GM18868 (cell line): ENCODE measurements around the gene AIRE.
"Not testable (repeated sequence)": the region's sequence is repeated elsewhere in the genome, so short reads cannot be mapped to it uniquely, and the experiment has no call there.

Source experiments
- ATAC-seq: cut with Tn5 transposase; IDR thresholded peaks from one replicate; pipeline ENCODE4 v1.9.1; 2021; ENCODE audit warnings: mild to moderate bottlenecking, moderate library complexity; ENCODE audit not compliant: unreplicated experiment

The AIRE gene

DNA sequence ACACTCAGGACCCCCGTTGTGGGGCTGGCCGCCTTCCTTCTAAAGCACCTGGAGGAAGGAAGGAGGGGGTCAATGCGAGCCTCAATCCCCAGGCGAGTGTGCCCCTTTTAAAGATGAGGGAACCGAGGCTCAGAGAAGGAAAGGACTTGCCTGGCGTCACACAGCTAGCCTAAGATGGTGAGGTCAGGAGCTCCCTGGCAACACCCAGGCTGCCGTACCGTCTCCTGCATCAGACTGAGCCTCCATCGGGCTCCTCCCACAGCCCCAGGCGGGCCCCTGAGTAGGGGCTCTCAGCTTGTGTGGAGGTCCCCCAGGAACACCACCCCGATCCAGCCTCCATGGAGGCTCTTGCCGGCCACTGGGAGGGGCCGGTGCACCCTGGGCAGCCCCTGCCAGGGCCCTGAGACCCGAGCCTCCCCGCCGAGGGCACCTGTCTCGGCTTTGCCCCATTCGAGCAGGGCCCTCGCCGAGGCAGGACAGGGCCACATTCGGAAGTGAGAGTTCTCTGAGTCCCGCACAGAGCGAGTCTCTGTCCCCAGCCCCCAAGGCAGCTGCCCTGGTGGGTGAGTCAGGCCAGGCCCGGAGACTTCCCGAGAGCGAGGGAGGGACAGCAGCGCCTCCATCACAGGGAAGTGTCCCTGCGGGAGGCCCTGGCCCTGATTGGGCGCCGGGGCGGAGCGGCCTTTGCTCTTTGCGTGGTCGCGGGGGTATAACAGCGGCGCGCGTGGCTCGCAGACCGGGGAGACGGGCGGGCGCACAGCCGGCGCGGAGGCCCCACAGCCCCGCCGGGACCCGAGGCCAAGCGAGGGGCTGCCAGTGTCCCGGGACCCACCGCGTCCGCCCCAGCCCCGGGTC, at the start of gene AIRE:
TSS of gene AIRE (plus strand) at position 739 of the 855 bp plus-strand sequence. CDS start 131 bp downstream, outside the sequence.
- no peak for ATAC-seq

DNA sequence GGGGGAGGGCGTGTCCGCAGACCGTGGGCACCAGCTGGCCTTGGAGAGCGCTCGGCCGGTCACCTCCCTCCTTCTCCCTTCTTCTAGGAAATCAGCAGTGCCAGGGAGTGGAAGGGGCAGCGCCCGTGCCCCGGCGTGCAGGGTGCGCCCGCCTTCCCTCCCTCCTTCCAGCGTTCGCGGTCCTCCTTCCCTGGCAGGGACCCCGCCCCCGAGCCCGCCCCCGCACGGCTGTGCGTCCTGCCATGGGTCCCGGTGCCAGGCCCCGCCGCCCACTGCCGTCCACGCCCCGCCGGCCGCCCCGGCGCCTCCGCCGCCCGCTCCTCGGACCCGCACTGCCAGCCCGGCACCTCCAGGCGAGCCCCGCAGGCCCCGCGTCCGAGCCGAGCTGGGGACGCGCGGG, 45.3 kb upstream of the AIRE start:
- not testable (repeated sequence) for ATAC-seq

DNA sequence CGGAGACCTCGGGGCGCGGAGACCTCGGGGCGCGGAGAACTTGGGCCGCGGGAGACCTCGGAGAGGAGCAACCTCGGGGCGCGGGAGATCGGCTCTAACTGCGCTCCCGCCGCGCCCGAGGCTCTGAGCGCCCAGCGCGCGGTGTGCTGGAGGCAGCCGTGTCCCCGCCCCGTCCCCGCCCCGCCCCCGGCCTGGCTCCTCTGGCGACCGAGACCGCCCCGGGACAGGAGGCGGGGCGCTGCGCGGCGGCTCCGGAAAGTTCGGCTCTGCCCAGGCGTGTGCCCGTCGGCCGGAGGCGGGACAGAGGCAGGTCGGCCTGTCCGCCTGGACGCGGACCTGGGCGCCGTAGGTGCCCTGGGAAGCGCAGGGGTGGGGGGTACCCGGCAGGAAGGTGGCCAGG, 44.8 kb upstream of the AIRE start, which contains the start of gene ICOSLG:
TSS of gene ICOSLG (minus strand) at position 102 of the 400 bp plus-strand sequence. CDS start 126 bp downstream, outside the sequence.
- ATAC-seq, result not testable (repeated sequence)

DNA sequence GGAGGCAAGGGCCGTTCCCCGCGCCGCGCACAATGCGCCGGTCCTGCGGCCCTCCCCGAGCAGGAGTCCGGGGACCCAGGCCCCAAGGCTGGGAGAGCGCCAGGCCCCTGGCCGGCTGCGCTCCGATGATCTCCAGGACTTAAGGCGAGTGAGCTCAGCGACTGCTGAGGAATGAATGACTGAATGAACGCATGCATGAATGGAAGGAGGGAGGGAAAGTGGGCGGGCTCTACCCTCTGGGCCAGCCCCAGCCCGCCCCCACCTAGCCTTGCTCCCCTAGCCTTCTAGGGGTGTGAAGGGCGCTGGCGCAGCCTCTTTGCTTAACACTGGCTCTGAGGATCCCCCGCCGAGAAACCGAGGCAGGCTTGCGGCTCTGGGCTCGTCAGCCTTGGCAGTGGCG, 44.4 kb upstream of the AIRE start:
- not testable (repeated sequence) for ATAC-seq

- peak; percentile 46 for ATAC-seq
These were observed 41.7 kb upstream of the AIRE start for GRCh38 chr21:44243980-44244379.

DNA sequence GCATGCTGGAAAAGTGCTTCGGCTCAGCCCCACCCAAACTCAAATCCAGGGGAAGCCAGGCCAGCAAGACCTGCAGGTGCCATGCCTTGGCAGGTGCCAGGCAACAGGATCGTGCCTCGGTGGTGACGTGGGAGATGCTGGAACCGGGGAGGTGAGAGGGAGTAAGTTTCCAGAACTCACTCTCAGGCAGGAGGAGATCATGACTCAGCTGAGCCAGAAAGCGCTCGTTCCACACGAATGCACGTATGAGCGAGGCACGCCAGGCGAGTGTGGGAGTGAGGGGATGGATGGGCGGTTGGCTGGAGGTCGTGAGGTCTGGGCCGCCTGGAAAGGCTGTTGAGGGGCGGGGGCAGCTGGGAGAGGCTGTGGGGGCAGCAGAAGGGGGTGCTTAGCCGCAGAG, 37.8 kb upstream of the AIRE start:
- ATAC-seq, result not testable (repeated sequence)

GRCh38 chr21:44249204-44250037, 36.3 kb upstream of the AIRE start:
- not testable (repeated sequence) for ATAC-seq

DNA sequence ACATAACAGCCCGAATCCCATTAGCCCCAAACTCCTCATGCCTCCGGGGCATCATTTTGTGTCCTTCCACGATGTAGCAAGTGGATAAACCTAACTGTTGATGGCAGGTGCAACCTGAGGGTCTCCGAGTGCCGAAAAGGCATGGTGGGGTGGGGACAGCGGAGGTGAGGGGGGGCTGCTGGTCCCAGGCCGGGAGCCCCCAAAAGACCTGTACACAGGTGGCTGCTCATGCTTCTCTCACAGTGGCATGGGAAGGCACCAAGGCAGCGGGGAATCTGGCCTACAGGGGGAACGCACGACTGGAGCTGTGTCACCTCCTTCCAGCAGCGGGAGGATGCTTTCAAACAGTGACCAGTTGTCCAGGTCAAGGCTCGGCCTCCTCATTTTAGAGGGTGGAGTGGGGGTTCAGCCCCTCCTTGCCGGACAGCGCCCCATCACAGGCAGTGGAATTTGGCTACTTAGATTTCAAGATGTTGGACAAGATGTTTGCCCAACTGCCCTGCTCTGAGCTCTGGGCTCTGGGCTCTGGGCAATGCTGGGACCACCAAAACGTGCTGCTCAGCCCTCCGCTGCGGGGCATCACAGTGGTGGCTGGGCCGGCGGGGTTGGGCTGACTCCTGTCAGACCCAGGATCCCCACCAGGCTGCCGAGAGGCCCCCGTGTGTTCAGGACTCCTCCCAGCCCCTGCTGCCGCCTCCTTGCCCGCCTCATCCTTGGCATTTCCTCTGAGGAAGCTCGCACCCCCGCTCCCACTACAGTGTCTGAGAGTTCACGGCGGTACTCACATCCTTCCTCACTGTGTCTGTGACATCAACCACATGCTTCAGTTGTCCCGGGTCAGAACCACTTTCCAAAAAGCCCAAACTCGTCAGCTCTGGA, 31.6 kb upstream of the AIRE start:
- ATAC-seq, result no peak

DNA sequence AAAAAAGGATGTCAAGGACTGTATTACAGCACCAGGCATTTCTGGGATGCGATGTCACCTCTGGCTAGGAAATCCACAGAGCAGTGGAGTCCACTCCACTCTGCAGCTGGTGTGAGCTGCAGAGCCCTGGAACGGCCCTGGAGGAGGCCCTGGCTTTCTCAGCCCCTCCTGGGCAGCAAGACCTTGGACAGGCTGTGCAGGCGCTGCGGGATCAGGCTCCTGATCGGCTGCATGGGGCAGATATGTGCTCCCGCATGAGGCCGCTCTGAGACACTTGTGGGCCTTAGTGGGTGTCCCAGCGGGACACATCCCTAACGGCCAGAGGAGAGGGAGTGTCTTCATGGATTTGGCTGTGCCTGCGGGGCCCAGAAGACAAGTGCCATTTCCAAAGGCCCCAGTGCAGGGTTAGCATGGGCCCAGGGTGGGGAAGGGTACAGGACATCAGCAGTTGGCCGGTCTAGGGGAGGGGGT, 30.1 kb upstream of the AIRE start:
- ATAC-seq, result no peak

DNA sequence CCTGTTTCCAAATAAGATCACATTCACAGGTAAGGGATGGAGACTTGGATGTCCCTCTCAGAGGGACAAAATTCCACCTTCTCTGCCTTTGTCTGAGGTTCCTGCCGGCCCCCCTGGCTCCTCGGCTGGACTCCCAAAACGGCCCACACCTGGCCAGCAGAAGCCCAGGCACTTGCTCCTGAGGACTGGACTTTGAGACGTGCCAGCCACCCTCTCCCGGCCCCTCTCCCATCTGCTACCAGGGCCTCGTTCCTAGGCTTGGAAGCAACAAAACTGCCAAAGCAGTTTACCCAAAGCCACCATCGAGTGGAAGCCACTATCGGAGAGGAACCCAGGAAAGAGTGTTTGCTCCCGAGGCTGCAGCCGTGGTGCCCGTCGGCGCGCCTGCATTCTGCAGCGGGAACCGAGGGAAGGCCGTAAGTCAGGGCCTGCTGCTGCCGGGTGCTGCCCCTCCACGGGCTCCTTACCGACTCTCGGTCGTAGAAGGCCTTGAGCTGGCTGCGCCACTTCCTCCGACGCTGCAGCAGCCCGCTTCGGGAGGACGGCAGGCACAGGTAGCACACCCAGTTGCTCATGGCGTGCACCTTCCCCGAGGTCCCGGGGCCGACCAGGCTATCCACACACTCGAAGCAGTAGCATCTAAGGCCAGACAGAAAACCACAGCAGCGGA, 27.5 kb upstream of the AIRE start:
- ATAC-seq, result no peak

DNA sequence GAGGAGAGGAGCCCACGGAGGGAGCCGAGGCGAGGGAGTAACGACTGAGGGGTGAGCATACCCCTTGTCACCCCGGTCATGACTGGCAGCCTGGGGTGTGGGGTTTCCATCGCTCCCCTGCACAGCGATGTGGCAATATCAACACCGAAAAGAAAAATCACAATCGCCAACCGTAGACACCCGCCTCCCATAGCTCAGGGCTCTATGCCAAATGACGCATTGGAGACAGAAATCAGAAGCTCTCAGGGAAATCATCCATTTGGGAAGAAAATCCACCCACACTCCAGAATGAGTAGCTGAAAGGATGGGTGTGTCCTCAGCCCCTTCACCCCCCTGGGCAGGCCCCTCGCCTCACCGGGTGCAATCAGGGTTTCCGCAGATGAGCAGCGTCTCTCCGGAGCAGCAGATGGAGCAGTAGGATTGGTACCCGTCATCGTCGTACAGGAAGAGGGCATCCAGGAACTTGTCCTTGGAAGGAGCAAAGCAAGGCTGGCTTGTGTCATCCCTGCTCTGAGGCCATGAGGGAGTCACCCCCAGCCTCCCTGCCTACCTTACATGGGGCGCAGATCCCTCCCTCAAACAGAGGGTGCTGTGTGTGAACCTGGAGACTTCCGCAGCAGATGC, 26.5 kb upstream of the AIRE start:
- ATAC-seq, result no peak

DNA sequence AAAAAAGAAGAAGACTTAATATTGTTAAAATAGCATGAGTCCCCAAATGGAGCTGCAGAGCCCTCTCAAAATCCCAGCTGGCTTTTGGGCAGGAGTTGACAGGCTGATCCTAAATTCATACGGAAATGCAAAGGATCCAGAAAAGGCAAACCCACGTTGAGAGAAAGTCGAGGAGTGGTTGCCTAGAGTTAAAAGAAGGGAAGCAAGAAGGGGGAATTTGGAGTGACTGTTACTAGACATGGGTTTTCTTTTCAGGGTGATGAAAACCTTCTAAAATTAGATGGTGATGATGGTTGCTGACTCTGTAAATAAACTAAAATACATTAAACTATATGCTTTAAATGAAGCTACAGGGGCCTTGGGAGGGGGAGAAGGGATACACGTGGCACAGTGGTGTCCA, 25.6 kb upstream of the AIRE start:
- ATAC-seq, result no peak

GRCh38 chr21:44260791-44261631, 24.7 kb upstream of the AIRE start:
- no peak for ATAC-seq

DNA sequence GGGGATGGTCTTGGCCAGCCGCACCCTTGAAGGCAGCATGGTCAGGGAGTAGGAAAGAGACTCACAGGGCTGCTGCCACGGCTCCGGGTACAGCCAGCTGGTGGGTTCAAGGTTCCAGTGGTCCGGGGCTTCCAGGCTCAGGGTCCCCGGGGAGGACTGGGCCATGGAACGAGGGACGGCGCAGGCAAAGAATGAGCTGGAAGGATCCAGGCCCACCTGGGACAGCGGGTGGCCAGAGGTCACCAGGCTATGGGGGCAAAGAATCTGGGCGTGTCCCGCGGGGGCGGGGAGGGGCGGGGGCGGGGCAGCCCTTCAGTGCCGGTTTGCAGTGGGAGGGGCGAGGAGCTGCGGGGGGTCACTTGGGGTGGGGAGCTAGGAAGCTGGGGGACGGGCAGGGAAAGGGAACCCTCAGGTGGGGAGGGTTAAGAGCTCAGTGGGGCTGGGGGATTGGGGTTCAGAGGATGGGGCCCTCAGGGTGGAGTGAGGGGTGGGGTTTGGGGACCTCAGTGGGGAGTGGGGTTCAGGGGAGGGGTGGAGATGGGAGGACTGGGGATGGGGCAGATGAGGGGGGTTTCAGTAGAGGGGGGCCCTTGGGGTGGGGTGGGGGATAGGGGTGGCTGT, 23.9 kb upstream of the AIRE start, which contains the start of gene DNMT3L:
TSS of gene DNMT3L (minus strand) at position 223 of the 621 bp plus-strand sequence. CDS start 638 bp downstream, outside the sequence.
- ATAC-seq, result no peak

DNA sequence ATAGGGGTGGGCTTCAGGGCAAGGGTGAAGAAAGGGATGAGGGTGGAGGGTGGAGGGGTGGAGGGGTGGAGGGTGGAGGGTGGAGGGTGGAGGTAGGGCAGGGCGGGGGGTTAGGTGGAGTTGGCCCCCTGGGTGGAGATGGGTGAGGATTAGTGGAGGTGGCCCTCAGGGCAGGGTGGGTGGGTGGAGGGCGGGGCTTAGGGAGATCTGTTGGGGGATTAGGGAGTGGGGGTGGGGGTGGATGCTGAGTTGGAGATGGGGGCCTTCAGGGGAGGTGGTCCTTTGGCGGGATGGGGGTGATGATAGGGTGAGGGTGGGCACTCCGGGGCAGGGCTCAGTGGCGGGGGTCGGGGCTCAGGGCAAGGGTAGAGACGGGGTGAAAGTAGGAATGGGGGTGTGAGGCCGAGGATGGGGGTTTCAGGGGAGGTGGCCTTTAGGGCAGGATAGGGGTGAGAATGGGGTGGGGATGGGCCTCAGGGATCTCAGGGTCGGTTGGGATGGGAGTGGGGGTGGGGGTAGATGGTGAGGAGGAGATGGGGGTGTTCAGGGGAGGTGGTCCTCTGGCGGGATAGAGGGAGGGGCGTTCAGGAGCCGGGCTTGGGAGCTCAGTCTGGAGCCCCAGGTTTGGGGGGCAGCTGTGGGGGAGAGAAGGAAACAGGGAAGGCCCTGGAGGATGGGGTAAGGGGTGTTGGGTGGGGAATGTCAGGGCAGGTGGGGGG, 23.2 kb upstream of the AIRE start:
- no peak for ATAC-seq

- ATAC-seq, result no peak
These were observed 22.4 kb upstream of the AIRE start for GRCh38 chr21:44263221-44263760.

DNA sequence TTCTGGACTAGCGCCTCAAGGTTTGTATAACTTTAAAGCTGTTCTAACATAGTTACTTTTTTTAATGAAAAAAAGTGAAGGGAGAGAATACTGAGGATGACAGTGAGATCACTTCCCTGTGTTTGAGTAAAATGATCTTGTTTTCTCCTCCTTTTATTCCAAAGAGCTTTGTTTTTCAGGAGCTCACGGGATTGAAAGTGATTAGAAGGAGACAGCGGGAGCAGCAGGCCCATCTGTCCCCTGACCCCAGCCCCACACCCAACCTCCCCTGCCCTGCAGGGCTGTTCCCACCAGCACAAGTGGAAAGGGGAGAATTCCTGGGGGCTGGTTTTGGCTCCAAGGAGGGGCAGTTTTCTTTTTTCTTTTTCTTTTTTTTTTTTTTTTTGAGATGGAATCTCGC, 21.9 kb upstream of the AIRE start:
- no peak for ATAC-seq
